DMS 273 (cell line): Measurements from ENCODE around the gene PFN3.

Source experiments
- DNase-seq: peaks from one replicate; lab custom pipeline; 2025; ENCODE audit not compliant: unreplicated experiment; lab: John Stamatoyannopoulos, UW

The PFN3 gene, protein sequence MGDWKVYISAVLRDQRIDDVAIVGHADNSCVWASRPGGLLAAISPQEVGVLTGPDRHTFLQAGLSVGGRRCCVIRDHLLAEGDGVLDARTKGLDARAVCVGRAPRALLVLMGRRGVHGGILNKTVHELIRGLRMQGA

DNA sequence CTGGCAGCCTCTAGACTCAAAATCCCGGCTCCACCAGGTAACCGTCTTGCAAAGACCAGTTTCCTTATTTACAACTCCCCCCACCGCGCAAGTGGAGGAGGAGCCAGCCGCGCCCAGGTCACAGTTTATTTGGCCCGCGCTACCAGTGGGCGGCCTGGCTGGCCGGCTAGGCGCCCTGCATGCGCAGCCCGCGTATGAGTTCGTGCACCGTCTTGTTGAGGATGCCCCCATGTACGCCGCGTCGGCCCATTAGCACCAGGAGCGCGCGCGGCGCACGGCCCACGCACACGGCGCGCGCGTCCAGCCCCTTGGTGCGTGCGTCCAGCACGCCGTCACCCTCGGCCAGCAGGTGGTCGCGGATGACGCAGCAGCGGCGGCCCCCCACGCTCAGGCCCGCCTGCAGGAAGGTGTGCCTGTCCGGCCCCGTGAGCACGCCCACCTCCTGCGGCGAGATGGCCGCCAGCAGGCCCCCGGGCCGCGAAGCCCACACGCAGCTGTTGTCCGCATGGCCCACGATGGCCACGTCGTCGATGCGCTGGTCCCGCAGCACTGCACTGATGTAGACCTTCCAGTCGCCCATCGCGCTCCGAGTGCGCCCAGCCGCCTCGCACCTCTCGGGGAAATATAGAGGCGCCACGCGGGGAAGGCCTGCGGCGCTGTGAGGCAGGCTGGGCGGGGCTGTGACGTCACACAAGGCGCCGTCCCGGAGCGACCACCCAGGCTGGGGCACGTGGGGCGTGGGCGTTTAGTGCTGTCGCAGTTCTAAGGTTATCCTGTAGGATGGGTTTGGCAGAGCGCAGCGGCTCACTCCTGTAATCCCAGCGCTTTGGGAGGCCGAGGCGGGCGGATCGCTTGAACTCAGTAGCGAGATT lies at the start of gene PFN3:
Gene PFN3 (minus strand): TSS at position 665 of the 872 bp plus-strand sequence. CDS start 85 bp downstream, at position 580.
- no peak for DNase-seq

DNA sequence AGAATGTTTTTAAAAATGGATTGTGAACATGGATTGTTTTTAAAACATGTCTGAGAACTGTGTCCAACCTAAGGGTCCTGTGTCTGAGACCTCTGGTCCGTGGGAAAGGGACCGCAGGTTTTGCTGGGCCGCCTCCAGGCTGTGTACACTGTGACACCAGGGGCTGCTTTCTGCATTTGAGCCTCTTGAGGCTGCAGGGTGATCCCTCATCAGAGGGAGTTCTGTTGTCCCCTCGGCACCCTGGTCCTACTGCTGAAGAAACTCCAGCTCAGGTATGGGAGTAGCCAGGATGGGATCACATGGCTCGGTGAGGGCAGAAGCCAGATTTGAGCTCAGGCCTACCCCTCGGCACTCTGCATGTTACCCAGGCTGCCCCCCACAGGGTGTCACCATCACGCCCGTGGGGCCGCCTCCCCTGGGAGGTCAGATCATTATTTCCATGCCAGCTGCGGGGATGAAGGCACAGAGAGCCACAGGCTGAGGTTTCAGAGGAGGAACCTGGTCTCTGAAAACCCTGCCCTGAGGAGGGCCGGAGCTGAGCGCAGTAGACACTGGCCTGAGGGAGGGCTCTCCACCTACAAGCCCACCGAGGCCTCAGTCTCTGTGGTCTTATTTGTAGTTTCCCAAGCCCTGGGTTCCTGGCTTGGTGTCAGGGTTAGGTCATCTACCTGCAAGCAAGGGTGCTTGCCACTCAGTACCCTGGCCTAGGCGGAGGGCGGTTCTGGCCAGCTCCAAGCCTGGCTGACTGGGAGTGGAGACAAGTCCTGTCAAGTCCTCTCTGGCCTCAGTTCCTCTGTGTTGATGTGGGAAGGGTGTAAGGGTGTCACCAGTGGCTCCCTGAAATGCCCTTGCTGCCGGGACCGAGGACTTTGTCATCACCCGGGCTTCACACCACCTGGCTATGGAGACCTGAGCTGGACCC lies 48.9 kb upstream of the PFN3 start:
- DNase-seq: no peak

DNA sequence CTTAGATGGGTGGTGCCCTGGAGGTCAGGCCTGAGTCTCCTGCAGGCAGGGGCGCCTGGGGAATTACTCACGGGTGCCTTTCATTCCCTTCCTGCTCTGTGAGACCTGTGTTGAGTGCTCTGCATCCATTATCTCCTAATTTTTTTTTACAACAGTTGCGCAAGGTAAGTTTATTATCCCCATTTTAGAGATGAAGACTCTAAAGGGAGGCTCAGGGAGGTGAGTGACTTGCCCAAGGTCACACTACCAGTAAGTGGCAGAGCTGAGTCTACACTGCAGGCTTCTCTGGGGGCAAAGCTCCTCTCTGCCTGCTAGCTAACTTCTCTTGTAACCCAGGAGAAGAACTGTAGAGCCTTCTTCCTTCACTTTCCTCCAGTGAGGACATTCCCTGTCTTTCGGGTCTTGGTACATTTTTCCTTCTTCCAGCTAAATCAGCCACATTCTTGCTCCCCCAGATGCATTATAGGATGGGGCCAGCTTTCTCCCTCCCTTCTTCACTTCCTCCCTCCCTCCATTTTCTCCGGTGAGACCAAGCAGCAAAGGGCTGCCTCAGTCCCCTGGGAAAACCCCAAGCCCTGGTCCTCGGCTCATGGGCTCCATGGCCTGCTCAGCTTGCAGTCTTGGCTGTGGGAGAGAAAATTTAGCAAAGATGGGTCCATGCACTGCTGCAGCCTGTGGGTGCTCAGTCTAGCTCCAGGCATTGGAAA lies 47.9 kb upstream of the PFN3 start:
- DNase-seq: no peak

DNA sequence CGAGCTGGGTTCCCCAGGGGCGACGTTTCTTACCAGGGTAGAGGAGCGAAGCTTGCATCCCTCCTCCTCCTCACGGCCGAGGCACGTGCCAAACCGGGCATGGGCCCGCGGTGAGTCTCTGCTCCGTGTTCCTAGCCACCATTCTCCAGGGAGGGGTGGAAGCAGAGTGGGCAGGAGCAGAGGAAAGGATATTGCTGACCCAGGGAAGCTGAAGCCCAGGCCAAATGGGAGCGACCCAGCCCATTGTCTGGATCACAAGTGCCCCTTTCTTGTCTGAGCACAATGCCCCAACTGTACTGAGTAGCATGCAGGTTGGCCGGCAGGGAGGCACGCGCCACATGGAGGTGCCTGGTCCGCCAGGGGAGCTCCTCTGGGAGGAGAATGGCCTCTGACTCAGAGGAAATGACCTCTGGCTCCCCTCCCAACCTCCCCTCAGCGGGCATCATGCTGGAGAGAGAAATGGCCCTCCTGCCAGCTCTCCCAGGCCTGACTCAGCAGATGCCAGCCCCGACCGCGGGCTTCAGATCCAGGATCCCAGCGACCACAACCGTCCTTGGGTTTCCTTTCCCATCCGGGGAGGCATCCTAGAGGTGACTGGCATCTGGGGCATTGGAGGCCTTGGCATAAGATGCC lies 47.3 kb upstream of the PFN3 start:
- peak; percentile 81 for DNase-seq

DNA sequence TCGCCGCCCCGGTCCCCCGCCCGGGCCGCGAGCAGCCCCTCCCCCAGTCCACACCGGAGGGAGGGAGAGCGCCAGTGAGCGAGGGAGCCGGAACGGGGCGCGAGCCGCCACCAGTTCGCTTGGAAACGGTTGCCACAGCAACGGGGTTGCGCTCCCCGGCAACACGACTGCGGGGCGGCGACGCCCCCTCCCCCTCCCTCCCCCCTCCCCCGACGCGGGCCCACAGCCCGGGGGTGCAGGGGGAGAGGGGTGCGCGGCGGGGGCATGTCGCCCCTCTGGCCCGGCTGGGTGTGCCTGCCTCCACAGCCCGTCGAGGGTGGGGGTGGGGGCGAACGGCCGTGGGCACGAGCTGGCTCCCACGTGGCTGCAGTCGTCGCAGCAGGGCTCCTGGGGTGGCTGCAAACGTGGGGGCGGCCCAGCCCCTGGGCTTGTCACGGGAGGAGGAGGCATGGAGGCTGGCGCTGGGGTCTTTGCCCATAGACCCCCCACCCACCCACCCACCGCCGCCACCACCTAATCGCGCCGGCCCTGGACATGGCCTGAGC lies 46.7 kb upstream of the PFN3 start:
- DNase-seq: peak; percentile 93

DNA sequence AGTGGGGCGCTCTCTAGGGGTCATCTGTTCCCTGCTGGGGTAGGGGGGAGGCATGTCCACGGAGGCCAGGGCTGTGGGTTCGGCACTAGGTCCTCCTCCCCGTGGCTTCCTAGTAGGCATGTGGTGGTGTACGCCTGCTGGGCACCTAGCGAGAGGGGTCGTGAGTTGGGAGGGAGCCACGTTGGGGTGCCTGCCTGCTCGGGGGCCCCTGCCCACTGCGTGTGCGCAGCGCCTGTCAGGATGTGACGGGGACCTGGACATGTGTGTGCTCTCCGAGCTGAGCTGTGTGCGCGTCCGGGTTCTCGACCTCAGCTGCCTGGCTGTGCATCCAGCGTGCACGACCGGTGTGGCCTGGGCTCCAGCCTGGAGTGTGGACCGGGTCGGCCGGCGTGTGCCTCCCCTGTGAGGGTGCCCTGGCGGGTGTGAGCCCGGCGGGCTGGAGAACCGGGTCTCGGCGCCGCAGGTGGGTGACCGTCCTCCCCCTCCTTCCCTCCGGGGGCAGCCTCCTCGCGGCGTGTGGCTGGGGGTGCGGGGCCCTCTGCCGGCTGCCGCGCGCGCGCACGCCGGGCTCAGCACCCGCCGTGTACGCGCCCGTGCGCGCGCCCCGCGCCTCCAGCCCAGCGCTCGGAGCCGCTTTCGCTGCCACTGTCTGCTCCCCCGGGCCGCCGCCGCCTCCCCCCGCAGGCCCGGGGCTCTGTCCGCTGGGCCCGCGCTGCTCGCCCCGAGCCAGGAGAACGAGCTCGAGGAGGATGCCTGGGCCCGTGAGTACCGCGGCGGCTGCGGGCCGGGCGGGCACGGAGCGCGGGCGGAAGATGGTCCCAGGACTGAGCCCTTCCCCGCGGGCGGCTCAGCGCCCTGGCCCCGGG lies 46.0 kb upstream of the PFN3 start, which contains the start of gene PRR7:
Gene PRR7 (plus strand): TSS at position 615 of the 866 bp plus-strand sequence. CDS start 8,254 bp downstream, outside the sequence.
- peak; percentile 94 for DNase-seq

DNA sequence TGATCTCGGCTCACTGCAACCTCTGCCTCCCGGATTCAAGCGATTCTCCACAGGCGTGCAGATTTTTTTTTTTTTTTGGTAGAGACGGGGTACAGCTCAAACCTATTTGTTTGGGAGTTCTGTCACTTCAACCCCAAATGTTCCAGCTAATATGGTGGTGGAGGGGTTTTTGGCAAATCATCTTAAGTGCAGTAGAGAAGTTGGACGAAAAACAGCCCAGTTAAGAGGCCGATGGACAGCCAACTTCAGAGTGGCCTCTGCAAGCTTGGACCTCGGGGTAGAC lies 45.4 kb upstream of the PFN3 start:
- no peak for DNase-seq

DNA sequence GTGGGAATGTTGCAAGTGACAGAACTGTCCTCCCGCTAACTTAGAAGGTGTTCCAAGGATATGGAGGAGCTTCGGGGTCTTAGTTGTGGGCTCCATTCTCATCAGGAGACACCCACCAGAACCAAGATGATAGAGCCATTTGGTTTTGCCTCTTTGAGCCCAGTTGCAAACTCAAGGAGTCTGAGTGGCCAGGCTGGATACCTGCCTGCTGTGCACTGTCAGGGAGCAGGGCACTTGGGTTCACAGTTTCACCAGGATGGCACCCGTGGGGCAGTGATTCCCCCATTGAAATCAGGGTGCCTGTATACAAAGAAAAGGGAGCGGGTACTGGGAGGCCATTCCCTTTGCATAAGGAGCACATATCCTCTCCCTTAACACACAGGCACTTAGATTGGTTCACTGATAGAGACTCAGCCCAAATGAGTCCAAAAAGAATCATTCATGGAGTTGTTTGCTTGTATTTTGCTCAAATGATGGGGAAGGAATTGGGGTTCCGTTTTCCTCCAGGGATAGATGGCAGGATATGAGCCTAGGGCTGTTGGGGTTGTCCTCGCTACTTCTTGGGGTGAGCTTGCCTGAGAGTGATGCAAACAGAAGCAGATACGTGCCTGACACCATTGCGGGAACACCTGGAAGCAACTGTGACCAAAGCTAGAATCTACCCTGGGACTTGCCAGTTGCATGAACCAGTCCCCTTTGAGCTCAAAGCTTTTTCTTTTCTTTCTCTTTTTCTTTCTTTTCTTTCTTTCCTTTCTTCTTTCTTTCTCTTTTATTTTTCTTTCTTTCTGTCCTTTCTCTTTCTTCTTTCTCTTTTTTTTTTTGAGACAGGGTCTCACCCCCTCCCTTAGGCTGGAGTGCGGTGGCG lies 44.8 kb upstream of the PFN3 start:
- DNase-seq: no peak

DNA sequence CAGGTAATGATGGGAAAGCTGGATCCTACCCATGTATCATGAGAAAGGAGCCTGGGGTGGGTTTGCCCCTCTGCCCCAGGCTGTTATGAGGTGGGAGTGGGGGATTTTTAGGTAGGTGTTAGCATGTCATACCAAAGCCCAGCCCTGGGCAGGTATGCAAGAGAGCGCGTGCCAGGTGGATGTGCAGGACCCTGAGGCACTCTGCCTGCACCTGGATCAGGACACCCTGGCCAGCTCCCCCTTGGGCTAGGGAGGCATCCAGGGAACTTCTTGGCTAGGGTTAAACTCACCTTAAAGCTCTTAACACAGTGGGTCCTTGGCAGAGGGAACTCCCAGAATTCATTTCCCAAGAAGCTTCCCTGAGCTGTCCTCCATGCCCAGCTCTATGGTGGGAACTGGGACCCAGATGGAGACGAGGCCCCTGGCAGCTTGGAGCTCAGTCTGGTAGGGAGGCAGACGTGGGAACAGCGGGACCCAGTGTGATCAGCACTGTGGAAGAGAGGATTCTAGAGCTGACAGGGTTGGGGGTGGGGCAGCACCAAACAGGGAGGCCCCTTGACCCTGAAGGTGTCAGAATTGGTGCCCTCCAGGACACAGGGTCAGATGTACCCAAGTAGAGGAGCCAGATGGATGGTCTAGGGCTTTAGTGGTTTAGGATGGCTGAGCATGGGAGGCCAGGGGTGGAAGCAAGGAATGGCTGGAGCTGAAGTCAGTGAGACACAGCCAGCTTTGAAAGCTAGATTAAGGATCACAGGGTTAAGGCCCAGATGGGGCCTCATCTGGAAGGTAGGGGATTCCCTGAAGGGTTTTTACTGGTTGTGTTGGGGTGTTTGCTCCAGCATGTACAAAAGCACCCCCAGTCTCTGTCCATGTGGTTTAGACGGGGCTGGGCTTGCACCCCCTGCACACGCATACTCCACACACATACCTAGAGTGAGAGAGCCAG lies 43.9 kb upstream of the PFN3 start:
- DNase-seq: no peak

DNA sequence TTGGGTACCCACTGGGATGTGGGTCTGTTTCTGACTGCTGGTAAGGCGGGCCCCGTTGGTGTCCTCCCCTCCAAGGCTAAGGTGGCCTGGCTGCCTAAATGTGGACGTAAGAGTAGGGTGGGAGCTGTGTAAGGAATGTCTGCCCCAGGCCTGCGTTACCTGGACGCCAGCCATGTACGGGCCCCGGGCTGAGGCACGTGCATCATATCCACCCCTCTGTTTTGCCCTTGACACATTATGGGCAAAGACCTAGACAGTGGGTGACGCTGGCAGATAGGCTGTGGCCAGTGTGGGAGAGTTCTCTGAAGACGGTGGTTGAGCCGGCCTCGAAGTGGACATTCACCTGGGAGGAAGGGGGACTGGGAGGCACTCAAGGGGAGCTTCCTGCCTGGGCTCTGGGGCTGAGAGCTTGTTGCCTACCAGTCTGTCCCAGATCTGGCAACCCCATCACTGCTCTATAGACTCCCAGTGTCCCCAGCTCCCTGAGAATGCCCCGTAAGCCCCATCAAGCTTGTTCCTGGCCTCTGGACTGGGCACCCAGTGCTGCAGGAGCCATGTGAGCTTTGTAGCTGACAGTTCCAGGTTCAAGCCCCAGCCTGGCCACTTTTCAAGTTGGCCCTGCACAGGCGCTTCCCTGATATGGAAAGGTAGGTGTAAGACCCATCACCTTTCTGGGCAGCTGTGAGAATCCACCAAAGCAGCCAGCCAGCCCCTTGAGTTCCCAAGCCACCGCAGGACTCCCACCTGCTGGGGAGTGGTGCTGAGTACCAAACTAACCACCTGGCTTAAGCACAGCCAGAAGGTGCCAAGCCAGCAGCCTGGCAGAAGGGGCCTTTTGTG lies 42.9 kb upstream of the PFN3 start:
- DNase-seq: no peak

DNA sequence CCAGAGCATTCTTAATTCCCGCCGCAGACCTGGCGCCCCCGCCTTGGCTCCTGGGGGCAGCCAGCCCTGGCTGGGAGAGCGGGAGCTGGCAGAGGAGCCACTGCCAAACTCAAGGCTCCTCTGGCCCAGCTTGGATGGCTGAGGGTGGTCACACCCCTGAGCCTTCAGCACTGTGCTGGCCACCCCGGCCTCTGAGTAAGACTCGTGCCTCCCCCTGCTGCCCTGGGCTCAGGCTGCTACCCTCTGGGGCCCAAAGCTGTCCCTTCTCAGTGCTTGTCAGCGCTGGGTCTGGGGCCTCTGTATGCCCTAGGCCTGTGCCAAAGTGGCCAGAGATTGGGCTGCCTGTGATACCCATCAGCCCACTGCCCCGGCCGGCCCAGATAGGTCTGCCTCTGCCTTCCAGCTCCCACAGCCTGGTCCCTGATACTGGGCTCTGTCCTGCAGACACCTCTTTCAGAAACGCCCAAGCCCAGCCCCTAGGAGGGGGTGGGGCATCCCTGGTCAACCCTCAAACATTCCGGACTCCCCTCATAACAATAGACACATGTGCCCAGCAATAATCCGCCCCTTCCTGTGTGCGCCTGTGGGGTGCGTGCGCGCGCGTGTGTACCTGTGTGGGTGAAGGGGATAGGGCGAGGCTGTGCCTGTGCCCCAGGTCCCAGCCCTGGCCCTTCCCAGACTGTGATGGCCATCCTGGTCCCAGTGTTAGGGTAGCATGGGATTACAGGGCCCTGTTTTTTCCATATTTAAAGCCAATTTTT lies 41.8 kb upstream of the PFN3 start:
- DNase-seq: no peak

DNA sequence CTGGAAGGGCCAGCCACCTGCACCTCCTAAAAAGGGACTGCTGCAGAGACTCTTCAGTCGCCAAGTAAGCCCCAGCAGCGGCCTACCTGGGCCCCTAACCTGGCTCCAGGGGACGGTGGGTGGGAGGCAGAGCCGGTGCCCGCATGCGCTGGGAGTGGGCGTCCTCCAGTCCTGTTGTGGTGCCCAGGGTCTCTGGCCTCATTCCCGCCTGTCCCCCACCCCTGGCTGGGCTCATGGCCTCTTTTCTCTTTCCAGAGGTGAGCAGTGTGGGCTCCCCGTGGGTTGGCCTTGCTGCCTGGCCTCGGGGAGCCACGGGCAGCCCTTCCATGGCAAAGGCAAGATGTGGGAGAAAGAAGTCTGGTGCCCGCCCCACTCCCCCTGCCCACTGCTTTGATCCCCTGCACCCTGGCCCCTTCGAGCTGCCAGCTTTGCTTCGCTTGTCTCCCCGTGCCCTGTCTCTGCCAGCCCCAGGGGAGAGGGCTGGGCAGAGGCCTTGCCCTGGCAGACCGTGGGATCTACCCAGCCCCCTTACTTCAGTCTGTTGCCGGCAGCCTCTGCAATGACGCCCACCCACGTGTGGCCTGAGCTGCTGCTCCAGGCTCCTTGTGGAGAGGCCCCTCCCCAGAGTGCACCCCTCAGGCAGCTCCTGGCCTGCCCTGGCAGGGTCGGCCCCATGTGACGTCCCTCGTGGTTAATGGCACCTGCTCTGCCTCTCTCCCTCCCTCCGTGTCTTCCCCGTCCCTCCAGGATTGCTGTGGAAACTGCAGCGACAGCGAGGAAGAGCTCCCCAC lies 40.7 kb upstream of the PFN3 start:
- no peak for DNase-seq

DNA sequence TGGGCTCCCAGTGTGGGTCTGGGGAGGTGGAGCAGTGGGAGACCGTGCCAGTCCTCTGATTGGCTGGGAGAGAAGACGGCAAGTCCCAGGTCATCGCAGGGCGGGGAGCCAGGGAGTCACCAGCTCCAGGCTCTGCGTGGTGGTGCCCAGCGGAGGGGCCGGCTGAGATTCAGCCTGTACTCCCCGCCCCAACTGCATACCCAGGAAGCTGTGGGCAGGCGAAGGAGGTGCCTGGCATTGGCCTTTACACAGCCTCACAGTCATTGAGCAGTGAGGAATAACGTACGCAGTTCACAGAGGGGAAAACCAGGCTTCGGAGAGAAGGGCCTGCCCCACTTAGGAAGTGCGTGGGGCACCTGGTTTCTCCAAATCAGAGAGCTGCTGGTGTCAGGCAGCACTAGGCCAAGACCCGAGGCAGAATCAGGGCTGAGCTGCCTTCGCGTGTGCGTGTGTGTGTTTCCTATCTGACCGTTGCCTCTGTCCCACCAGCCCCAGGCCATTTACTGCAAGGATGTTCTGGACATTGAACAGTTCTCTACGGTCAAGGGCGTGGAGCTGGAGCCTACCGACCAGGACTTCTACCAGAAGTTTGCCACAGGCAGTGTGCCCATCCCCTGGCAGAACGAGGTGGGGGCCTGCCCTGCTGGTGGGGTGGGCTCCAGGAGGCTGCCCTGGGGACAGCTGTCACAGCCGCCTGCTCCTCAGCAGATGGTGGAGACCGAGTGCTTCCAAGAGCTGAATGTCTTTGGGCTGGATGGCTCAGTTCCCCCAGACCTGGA lies 39.9 kb upstream of the PFN3 start:
- DNase-seq: peak; percentile 74

DNA sequence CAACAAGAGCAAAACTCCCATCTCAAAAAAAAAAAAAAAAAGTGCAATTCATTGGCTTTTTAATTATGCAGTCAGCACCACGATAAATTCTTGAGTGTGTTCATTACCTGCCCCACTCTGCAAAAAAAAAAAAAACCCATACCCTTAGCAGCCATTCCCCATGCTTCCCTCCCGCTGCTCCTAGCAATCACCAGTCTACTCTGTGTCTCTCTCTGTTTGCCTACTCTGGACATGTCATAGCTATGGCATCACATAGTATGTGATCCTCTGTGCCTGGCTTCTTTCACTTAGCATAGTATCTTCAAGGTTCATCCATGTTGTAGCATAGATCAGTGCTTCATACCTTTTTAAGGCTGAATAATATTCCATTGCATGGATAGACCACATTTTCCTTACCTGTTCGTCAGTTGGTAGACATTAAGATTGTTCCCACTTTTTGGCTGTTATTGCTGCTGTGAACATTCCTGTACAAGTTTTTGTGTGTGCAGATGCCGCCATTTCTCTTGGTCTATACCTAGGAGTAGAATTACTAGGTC lies 39.1 kb upstream of the PFN3 start:
- no peak for DNase-seq
